Nephron (organoid): ENCODE measurements around the gene LPAR2.
A peak's percentile ranks its signal among the peaks of the same experiment; 100 is the strongest.

Source experiments
- H3K27ac Mint-ChIP-seq, 3 experiments: 2 replicates each; pipeline ENCODE4 v1.8.0; 2020; ENCODE audit warnings: mixed read lengths in 3 of 3, mild to moderate bottlenecking in 2 of 3, moderate library complexity in 1 of 3
- H3K27me3 Mint-ChIP-seq: 2 replicates; pipeline ENCODE4 v1.8.0; 2021; ENCODE audit warnings: low read depth, mild to moderate bottlenecking, moderate library complexity, mixed read lengths
- H3K36me3 Mint-ChIP-seq: 2 replicates; pipeline ENCODE4 v1.8.0; 2020; ENCODE audit warnings: low read depth, mixed read lengths
- H3K4me1 Mint-ChIP-seq: 2 replicates; pipeline ENCODE4 v1.8.0; 2020; ENCODE audit warnings: mixed read lengths
- H3K4me3 Mint-ChIP-seq, 3 experiments: 2 replicates each; pipeline ENCODE4 v1.8.0; 2020; ENCODE audit warnings: mild to moderate bottlenecking in 3 of 3, mixed read lengths in 3 of 3, moderate library complexity in 2 of 3
- H3K9me3 Mint-ChIP-seq: 2 replicates; pipeline ENCODE4 v1.8.0; 2020; ENCODE audit warnings: mixed read lengths
- TF ChIP-seq, protein P1 (sequence below), 3 experiments: fragments of 200-600 bp; sonication (generic); IDR thresholded peaks; one replicate each; pipeline ENCODE4 v1.5.0; 2021; ENCODE audit warnings: antibody characterized with exemption in 3 of 3; ENCODE audit not compliant: unreplicated experiment in 3 of 3

LPAR2 gene

DNA sequence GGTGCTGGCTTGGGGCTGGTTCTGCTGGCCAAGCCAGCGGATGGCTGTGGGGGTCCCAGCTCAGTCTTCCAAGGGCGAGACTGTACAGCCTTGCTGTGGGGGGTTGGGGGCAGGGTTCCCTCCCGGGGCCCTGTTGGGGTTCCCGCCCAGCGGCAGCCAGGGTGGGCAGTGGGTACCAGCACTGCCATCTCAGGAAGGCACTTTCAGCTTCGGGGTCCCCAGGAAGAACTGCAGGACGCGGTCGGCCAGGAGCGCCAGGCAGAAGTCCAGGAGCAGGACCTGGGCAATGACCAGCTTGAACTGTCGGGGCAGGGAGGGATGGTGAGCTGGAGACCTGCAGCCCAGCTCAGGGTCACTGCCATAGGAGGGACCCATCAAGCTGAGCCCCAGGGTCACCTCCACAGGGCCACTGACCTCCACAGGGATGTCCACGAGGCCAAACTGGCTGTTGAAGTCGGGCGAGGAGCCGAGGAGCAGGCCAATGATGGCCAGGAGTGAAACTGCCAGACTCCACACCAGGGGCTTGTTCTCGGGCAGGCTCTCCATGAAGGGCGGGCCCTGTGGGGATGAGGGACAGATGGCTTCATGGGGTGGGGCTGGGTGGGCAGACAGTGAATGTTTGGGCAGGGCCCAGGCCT is 17.3 kb upstream of the LPAR2 start:
- Mint-ChIP-seq H3K4me3 (no peak overlapping the region), H3K4me1 (peaks cover 9% of the 10 kb centered on the region), H3K27me3 (peaks cover 7% of the 10 kb centered on the region), H3K36me3 (peaks cover 24% of the 10 kb centered on the region), H3K9me3 (no peaks in the 10 kb centered on the region), H3K27ac (no peak overlapping the region)
- TF ChIP-seq, protein P1, sequence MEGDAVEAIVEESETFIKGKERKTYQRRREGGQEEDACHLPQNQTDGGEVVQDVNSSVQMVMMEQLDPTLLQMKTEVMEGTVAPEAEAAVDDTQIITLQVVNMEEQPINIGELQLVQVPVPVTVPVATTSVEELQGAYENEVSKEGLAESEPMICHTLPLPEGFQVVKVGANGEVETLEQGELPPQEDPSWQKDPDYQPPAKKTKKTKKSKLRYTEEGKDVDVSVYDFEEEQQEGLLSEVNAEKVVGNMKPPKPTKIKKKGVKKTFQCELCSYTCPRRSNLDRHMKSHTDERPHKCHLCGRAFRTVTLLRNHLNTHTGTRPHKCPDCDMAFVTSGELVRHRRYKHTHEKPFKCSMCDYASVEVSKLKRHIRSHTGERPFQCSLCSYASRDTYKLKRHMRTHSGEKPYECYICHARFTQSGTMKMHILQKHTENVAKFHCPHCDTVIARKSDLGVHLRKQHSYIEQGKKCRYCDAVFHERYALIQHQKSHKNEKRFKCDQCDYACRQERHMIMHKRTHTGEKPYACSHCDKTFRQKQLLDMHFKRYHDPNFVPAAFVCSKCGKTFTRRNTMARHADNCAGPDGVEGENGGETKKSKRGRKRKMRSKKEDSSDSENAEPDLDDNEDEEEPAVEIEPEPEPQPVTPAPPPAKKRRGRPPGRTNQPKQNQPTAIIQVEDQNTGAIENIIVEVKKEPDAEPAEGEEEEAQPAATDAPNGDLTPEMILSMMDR (IDR thresholded peaks at IDR 0.05; ENCODE audit: unreplicated experiment in 3 of 3), result no peak

DNA sequence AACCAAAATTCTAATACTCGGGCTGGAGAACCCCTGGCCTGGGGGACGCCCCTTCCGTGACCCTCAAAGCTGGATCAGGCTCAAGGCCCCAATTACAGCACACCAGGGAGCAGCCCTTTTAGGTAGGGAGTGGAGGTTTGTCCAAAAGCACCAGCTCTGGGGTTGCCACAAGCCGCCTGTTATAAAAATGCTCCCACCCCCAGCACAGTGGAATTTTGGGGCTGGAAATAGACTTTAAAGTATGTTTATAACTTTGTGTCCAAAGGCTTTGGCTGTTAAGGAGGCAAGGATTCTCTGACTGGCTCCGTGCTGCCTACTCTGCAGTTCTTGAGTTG is 16.0 kb upstream of the LPAR2 start:
- Mint-ChIP-seq H3K9me3 (no peaks in the 10 kb centered on the region), H3K4me3 (peak overlapping the region; percentile 93 to 98 (median 95)), H3K4me1 (peaks cover 9% of the 10 kb centered on the region), H3K27ac (peak overlapping the region in 1 of 3 experiments; percentile 83), H3K27me3 (peaks cover 7% of the 10 kb centered on the region), H3K36me3 (peaks cover 20% of the 10 kb centered on the region)
- TF ChIP-seq, protein P1 (IDR thresholded peaks at IDR 0.05; ENCODE audit: unreplicated experiment in 3 of 3), result peak in 1 of 3 experiments; percentile 41

DNA sequence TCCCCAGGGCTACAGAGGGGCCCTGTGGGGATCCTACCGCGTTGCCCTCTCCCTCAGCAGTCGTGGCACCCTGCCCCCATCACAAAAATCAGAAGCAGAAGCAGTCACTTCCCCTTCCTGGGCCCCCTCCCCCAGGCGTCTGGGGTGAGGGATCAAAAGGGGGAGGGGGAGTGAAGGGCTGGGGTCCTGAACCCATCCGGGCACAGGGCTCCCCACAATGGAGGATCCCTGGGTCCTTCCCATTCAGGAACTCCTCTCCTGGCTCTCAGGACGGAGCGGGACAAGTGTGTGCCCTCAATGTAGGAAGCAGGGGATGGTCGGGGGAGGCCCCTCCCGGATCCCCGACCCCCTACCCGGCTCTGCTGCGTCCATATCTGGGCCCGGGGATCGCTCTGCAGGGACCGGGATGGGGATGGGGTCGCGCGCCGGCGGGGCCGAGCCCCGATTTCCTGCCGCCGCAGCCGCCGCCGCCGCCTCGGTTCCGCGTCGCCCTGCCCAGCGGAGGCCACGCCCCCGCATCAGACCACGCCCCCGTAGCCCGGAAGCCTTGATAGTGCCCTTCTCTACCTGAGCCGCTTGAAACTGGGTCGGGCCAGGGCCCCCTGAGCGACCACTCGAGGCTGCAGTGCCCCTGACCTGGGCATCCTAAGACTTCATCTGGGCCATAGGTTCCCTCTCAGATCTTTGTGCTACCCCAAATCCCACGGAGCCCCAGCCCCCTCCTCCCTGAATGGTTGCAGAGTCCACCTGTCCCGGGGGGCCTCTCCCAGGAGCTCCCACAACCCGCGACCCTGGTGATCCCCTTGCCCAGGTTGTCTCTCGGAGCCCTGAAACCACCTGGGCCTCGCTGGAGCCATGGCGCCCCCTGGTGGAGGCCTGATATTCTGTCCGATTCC is 15.4 kb upstream of the LPAR2 start, which contains the start of gene GMIP:
GMIP (minus strand) TSS at position 500 of the 896 bp plus-strand sequence; CDS start at position 372, 128 bp downstream.
- Mint-ChIP-seq H3K9me3 (no peaks in the 10 kb centered on the region), H3K4me3 (peak within 1 kb of the TSS; percentile 93 to 98 (median 95)), H3K4me1 (peaks cover 9% of the 10 kb centered on the region), H3K27ac (peak within 1 kb of the TSS in 2 of 3 experiments; percentile 57 to 87), H3K27me3 (peaks cover 7% of the 10 kb centered on the region), H3K36me3 (peaks cover 21% of the 10 kb centered on the region)
- TF ChIP-seq, protein P1 (IDR thresholded peaks at IDR 0.05; ENCODE audit: unreplicated experiment in 3 of 3), result peak; percentile 87 to 96 (median 92)

DNA sequence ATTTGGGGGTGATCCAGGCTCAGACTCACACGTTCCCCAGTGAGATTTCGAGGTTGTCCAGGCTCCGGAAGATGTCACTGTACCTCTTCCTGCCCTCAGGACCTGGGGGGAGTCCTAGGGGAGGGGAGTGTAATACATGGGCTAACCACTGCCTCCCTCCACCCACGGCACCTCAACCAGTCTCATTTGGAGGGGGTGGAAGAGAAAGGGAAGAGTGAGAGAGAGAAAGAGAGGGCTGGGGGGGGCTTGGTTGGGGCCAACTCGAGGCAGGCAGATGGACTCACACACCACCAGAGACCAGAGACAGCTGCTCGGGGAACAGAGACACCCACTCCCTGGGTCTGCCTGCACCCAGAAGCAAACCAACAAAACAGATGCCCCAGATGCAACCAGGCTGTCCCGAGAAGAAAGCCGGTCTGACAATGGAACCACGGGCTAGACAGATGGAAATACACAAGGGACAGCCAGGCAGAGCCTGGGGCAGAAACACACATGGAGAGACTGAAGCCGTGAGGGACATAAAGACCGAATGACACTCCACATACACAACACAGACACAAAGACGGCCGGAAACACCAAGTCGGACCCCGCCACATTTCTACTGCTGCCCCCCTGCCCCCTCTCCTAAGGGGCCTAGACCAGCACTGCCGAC is 14.6 kb upstream of the LPAR2 start:
- TF ChIP-seq, protein P1 (IDR thresholded peaks at IDR 0.05; ENCODE audit: unreplicated experiment in 3 of 3), result no peak
- Mint-ChIP-seq H3K27ac (peak overlapping the region in 2 of 3 experiments; percentile 57 to 87), H3K9me3 (no peaks in the 10 kb centered on the region)

DNA sequence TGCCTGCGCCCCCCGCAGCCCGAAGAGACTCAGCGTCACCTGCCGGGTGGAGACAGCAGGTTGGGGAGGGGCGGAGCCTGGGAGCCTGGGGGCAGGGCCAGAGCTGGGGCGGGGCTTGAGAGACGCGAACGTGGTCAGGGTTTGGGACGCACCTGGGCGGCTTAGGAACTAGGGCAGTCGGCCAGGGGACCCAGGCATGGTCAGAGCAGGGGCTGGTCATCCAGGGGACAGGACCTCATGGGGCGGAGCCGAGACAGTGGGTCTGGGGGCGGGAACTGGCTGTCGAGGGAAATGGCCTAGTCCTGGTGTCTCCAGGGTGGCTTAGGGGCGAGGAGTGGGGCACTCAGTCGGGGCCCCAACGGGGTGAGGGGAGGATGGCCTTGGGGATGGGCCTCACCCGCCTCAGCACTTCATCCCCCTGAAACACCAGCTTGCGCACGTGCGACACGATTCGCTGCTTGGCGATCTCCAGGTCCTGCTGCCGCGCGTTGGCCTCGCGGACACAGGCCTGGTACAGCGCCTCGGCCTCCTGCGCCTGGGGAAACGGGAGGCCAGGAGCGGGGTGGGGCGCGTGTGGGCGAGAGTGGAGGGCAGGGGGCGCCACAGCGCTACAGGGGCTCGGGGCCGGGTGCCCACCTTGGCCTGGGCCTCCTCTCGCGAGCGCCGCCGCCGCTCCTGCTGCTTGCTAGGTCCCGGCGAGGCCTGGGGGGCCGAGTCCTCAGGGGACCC is 9.7 kb upstream of the LPAR2 start:
- Mint-ChIP-seq H3K27ac (no peak overlapping the region), H3K9me3 (no peaks in the 10 kb centered on the region), H3K4me3 (no peak overlapping the region), H3K36me3 (peaks cover 37% of the 10 kb centered on the region), H3K4me1 (peaks cover 5% of the 10 kb centered on the region), H3K27me3 (peaks cover 3% of the 10 kb centered on the region)
- TF ChIP-seq, protein P1 (IDR thresholded peaks at IDR 0.05; ENCODE audit: unreplicated experiment in 3 of 3), result no peak

More for the DNA sequence above, 14.6 kb upstream of the LPAR2 start:
- peaks cover 7% of the 10 kb centered on the region for H3K27me3 Mint-ChIP-seq
- peaks cover 17% of the 10 kb centered on the region for H3K36me3 Mint-ChIP-seq
- peak overlapping the region; percentile 93 to 98 (median 95) for H3K4me3 Mint-ChIP-seq
- peaks cover 9% of the 10 kb centered on the region for H3K4me1 Mint-ChIP-seq
